Measurements from ENCODE around the gene SGMS1.
"Not testable (repeated sequence)": the region's sequence is repeated elsewhere in the genome, so short reads cannot be mapped to it uniquely, and the experiment has no call there.

SGMS1 gene

DNA sequence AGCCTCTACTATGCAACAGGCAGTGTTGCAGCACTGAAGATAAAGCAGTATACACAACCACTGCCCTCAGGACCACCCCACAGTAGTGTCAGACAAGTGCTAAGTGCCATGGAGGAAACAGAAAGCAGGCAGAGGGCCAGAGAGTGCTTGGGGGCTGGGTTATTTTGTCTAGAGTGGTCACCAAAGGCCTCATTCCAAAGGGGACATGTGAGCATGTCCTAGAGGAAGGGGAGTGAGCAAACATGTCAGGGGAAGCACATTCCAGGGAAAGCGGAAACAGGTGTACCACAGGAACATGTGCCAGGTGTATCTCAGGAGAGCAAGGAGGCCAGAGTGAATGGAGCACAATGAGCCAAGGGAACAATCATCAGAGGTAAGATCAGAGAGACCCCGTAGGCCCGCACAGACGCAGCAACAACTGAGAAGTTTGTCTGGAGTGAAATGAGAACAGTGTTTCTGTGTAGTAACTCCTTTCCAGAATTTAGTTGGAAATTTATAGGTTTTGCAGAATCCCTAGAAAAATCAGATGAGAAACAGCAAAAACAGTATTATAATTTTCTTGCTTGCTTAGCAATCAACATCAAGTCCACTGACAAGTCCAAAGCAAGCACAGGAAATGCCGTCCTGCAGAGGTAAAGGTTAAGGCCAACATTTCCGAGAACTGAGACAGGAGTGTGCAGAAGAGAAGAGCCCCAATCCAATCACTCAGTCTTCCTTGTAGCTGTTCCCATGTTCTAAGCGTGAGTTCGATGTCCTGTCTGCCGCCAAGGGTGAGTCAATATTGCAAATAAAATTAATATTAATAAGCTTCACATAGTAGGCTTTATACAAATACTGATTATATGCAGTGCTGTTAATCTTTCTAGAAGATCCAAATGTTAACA lies 67.3 kb downstream of the SGMS1 start:
- no peak for DNase-seq (ENCODE audit: low spot score)

GRCh38 chr10:50554995-50555568 lies 68.7 kb downstream of the SGMS1 start:
- DNase-seq (ENCODE audit: low spot score) = no peak

DNA sequence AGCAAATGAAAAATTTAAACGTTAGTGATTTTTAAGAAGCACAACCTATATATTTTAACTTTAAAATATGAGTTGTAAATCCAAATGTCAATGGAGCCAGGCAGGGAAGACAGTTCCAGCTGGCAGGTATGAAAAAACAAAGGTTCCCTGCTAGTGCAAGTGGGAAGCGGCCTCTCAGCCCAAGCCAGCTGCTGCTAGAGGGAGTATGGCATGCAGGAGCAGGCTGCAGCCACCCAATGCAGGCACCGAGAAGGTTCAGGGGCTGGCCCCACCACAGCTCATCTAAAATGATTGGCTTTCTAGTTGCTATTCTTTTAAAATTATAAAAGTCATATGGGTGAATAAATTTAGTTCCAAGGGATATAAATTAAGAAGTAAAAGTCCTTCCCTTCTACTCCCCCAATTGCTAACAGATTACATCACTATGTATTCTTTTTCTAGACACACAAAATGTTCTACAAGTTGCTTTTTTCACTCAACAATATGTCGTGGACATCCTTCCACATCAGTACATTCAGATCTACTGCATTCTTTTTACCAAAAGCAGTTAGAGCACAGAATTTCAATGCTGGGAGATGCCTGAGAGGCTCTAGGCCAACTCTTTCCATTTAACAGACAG lies 69.3 kb downstream of the SGMS1 start:
- no peak for DNase-seq (ENCODE audit: low spot score)

GRCh38 chr10:50552771-50553535 lies 70.8 kb downstream of the SGMS1 start:
- DNase-seq (ENCODE audit: low spot score) = peak; percentile 53

- DNase-seq (ENCODE audit: low spot score) = no peak
Measured at GRCh38 chr10:50552308-50552707, 71.4 kb downstream of the SGMS1 start.

- no peak for DNase-seq (ENCODE audit: low spot score)
Measured at GRCh38 chr10:50551894-50552293, 71.9 kb downstream of the SGMS1 start.

GRCh38 chr10:50550291-50550839 lies 73.4 kb downstream of the SGMS1 start:
- DNase-seq (ENCODE audit: low spot score) = no peak

GRCh38 chr10:50549186-50549585 lies 74.6 kb downstream of the SGMS1 start:
- DNase-seq (ENCODE audit: low spot score) = not testable (repeated sequence)

- not testable (repeated sequence) for DNase-seq (ENCODE audit: low spot score)
Measured at GRCh38 chr10:50548481-50548880, 75.3 kb downstream of the SGMS1 start.

DNA sequence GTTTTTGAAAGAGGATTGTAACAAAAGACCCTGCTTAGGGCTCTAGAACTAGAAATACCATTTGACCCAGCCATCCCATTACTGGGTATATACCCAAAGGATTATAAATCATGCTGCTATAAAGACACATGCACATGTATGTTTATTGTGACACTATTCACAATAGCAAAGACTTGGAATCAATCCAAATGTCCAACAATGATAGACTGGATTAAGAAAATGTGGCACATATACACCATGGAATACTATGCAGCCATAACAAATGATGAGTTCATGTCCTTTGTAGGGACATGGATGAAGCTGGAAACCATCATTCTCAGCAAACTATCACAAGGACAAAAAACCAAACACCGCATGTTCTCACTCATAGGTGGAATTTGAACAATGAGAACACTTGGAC lies 77.5 kb downstream of the SGMS1 start:
- not testable (repeated sequence) for DNase-seq (ENCODE audit: low spot score)

DNA sequence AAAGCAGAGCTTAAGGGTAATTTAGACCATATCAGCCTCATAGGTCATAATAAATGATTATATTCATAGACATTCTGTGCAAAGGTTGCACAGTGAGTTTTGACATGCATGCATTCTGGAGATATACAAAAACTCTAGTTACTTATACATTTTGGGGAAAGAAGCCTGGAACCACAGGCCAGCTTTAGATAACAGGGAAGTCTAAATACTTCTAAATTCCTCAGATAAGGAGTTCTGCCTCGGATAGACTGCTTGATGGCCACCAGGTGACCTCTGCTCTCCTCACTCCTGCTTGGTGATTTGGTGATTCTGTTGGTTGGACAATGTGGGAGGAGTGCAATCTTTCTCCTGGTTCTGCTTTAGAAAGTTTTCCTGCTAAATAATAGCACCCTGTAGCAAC lies 77.9 kb downstream of the SGMS1 start:
- no peak for DNase-seq (ENCODE audit: low spot score)

- DNase-seq (ENCODE audit: low spot score) = no peak
Measured at GRCh38 chr10:50544857-50545429, 78.8 kb downstream of the SGMS1 start.

DNA sequence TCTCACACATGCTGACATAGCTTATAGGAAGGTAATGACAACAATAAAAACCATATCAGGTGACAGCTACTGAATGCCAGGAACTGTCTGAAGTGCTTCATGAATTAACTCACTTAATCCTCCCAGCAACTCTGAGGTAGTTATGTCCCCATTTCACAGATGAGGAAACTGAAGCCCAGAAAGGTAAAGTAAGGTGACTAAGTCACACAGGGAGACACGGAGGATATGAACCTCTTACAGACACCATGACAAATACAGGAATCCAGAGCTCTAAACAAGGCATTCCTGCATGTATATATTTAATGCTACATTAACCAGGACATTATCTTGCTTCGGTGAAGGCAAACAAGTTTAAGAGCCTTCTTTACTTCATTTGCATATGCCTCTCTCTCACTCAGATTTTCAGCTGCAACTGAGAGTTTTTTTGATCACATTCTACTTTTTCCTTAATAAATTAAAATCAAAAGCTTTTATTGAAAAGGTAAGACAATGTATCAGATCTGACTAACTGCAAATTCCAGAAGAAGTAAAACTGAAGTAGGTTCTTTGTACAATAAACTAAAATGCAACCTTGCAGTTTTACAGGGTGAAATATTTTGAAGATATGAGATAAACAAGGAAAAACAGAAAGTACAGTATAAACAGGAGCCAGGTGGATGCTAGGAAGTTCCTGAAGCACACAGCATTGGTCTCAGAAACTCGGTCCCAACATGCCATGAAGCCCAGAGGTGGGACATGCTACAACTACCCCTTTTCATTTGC lies 79.5 kb downstream of the SGMS1 start:
- peak; percentile 36 for DNase-seq (ENCODE audit: low spot score)

DNA sequence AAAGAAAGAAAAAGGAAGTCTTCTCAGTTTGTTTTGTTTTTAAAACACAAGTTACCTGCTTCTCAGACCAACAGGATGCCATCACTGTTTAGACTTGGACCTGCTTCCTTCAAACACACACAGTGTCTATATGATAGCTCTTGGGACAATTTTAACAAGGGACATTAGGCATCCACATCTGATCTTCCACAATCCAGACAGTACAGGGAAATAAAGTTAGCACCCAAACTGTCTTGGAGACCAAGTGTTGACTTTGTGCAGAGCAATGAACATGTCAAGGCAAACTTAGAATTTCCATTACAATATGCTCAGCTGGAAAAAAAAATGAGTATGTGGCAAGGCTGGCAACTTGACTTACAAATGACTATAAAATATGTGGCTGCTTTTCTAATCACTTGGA lies 80.9 kb downstream of the SGMS1 start:
- no peak for DNase-seq (ENCODE audit: low spot score)

DNA sequence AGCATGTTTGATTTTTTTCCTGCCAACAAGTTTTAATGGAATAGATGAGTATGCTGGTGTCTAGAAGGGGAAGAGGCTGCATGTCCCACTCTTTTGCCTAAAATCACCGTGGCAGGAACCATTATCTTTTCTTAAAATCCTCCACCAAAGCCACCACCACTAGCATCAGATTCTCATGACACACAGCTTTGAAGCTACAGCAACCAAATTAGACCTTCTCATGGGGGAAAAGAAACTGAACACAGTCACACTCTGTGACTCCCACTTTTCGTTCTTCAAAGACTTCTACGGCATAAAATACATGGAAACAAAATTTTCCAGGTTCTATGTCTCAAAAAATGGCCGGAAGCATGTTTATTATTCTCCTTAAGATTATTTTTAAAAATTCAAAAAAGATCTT lies 81.8 kb downstream of the SGMS1 start:
- DNase-seq (ENCODE audit: low spot score) = no peak

DNA sequence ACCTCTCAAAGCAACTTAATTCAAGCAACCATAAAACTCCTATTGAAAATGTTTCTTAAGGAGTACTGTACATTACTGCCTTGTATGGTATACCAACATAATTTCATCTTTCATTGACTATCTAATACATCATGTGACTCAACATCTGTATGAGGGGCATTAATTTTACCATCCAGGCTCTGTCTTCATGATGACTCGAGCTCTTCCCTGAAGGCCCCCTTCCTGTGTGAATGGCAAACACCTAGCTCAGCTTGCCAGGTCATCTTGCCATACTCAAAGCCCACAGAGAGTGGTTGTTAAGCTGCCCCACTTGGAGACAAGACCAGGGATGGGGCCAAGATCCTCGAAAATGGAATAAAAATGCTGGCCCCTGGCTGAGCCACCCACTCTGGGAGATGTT lies 82.4 kb downstream of the SGMS1 start:
- no peak for DNase-seq (ENCODE audit: low spot score)

DNA sequence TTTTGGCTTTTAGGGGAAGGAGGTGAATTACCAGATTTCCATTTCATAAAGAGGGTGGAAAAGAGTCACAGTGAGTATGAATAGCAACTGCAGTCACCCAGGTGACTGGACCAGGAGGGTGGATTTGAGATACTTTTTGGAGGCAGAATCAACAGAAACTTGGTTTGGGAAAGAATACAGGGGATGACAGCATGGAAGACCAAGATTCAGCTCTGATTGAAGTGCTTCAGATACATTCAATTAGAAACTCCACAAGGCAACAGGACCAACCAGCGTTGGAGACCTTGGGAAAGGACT lies 83.0 kb downstream of the SGMS1 start:
- DNase-seq (ENCODE audit: low spot score) = no peak

DNA sequence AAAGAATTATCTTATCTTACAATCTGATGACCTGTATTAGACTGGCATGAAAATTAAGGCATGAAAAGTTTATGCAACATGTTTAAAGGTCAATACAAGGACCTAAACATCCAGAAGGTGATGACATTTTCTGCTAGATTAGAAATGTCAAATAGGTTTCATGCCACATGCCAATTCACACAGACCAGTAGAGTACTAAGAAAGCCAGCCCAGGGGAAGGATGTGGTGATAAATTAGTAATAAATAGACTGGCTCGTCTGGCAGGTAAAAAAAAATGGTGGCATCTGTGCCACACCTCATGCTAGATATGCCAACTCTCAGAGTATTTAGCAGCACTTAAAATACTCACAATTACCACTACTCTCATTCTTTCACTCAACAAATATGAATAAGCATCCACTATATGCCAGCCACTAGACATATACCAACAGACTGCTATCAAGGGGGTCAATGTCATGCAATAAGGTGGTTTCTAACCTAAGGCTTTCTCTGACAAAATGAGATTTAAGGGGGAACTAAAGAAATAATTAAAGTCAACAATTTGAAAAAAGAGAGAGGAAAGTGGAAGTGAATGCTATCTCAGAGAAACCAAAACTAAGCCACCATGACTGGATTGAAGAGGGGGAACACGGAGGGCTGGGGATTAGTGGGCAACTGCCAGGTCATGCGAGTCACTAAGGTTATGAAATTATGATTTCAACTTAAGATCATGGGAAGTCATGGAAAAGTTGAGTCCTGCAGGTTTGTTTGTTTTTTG lies 83.5 kb downstream of the SGMS1 start:
- DNase-seq (ENCODE audit: low spot score) = no peak

DNA sequence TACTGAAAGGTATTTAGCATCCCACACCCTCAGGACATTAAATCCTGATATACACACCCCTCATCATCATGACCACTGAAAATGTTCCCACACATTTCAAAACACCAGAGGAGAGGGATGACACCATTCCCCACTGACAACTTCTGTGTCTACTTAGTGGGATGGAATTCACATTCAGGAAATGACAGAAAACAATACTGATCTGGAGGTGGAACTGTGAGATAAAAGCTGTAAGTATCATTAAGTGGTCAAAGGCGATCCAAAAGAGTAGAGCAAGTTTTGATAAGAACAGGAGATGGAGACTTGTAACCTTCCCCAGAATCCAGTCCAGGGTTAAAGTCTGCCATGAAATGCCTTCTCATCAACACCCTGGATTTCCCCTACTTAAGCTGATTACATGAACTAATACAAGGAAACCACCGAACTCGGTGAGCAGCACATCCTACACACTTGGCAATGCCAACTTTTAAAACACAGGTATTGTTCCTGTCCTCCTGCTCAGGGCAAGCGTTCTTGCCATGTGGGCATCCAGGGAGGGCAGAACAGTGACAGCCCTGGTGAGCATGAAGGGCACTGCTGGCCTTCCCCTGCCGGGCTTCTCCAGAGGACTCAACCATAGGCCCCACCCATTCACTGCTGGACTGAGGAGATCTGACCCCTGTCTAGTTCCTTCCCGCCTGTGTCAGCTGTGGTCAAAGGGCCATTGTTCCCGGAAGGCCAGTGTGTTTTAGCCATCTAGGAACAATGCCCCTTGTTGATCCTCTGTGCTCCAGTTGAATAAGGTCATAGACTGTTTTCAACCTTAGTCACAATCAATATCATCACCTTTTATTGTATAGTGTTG lies 85.0 kb downstream of the SGMS1 start:
- peak; percentile 52 for DNase-seq (ENCODE audit: low spot score)

Measured in kidney tubule cell (primary cell).